Muscle of leg (tissue), 11 donors: ENCODE results near the gene DMD. TPM values are rescaled to one million over a fixed set of nuclear protein-coding genes. Genes with fewer than 3 reads are reported as not detected.

Experiments used
- DNase-seq: peaks from one replicate; pipeline ENCODE4 v3.0.0; 2013
- H3K27ac ChIP-seq: one replicate; pipeline ENCODE4 v1.5.1; 2013; ENCODE audit warnings: mild to moderate bottlenecking, low read length, control low read depth
- H3K27me3 ChIP-seq: one replicate; pipeline ENCODE4 v1.6.1; 2013; ENCODE audit warnings: low read length; ENCODE audit not compliant: control insufficient read depth, insufficient read depth
- H3K36me3 ChIP-seq: one replicate; pipeline ENCODE4 v1.6.1; 2013; ENCODE audit warnings: low read length; ENCODE audit not compliant: control insufficient read depth, insufficient read depth
- H3K4me1 ChIP-seq: one replicate; pipeline ENCODE4 v1.6.1; 2013; ENCODE audit warnings: low read length; ENCODE audit not compliant: control insufficient read depth, insufficient read depth
- H3K4me3 ChIP-seq: one replicate; pipeline ENCODE4 v1.5.1; 2013; ENCODE audit warnings: low read length, control low read depth
- H3K9me3 ChIP-seq: replicated peaks from 2 replicates; pipeline ENCODE4 v1.6.1; 2013; ENCODE audit warnings: low read depth, low read length; ENCODE audit not compliant: control insufficient read depth
- WGBS: methylation state at CpG from one replicate; pipeline ENCODE4 v1.1.5; 2013; ENCODE audit warnings: missing lambda C conversion rate; ENCODE audit not compliant: insufficient coverage; 5-methylcytosine and 5-hydroxymethylcytosine counted together
- polyA plus RNA-seq, 8 donors: library from polyadenylated mRNA; unstranded; fragments of 120-200 nt; gene quantifications; one replicate each; pipeline versions ENCODE4 v1.2.1 to v1.2.3, GENCODE V29; 2013; ENCODE audit warnings: inconsistent platforms in 1 of 8, low replicate concordance in 1 of 8; ENCODE audit not compliant: insufficient read length in 8 of 8, insufficient read depth in 1 of 8
- total RNA-seq: library from RNA; stranded (reverse); fragments of 120-200 nt; gene quantifications from one replicate; pipeline ENCODE4 v1.2.4, GENCODE V29; 2013

DMD gene
- total and polyA plus RNA-seq, 9 donors, result 50.3 to 106 (median 68.9) TPM

DNA sequence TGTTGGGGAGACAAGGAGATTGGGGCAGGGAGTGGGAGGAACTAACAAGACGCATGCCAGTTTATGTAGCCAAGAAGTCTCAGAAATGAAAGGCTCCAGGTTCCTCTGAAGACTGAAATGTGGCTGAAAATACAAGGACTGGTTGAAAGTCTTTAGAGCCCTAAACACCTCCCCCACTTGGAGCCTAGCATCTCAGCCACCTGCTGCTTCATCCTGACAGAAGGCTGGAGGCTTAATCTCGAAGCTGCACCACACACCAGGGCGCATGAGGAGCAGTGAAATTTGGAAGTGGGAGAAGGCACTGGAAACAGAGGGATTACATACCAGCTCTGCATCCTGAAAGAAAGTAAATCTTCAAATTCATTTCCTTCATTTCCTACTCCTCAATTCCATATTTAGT lies 1978.8 kb downstream of the DMD start:
- peaks cover 8% of the 10 kb centered on the region for H3K27me3 ChIP-seq
- WGBS, result no CpG with 5 or more reads among the region's 3 CpGs
- no peak overlapping the region for H3K27ac ChIP-seq
- H3K9me3 ChIP-seq, result no peaks in the 10 kb centered on the region
- DNase-seq, result no peak
- no peaks in the 10 kb centered on the region for H3K36me3 ChIP-seq
- no peaks in the 10 kb centered on the region for H3K4me1 ChIP-seq
- no peak overlapping the region for H3K4me3 ChIP-seq

DNA sequence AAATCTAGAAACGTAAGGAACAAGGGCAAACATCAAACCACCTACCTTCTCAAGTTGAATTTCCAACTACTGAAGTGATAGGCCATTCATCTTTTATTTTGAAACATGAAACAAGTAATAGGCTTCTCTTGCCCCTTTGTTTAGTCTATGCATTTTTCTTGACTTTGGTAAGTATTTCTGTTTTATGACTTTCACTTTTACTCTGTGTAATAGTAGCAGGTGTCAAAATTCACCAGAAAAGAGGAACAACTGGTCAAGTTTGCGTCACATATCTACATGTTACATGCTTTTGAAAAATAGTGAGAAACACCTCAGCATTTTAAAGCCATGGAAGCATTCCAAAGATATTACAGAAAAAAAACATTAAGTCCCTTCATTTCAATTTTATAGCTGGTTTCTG lies 1982.4 kb downstream of the DMD start:
- WGBS, result no CpG with 5 or more reads among the region's 2 CpGs
- H3K4me3 ChIP-seq, result no peak overlapping the region
- DNase-seq, result peak; percentile 59
- no peaks in the 10 kb centered on the region for H3K4me1 ChIP-seq
- H3K27ac ChIP-seq, result peak overlapping the region; percentile 80
- H3K9me3 ChIP-seq, result no peaks in the 10 kb centered on the region
- H3K27me3 ChIP-seq, result peaks cover 4% of the 10 kb centered on the region
- H3K36me3 ChIP-seq, result no peaks in the 10 kb centered on the region

DNA sequence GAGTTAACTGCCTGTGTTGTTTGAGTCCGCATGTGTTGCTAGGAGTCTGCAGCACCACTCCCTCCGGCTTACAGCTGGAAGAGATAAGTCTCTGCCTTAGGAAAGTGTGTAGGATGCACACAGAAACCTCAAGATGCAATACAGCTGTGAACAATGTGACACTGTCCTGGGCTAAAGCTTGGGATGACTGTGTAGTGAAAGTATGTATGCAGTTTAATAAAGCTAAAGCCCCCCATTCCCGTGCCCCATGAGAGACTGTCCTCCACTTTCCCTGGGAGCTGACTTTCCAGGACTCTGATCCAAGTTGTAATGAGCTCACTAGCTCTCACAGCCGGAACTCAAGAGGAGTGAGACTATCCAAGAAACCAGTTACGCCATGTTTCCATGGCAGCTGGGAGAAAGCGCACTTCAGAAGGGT lies 1982.9 kb downstream of the DMD start:
- no peak overlapping the region for H3K4me3 ChIP-seq
- H3K27me3 ChIP-seq, result peaks cover 4% of the 10 kb centered on the region
- WGBS, result 49% methylated on average over 2 of the region's 6 CpGs
- no peaks in the 10 kb centered on the region for H3K9me3 ChIP-seq
- H3K36me3 ChIP-seq, result no peaks in the 10 kb centered on the region
- H3K4me1 ChIP-seq, result no peaks in the 10 kb centered on the region
- H3K27ac ChIP-seq, result peak overlapping the region; percentile 80
- peak; percentile 97 for DNase-seq

DNA sequence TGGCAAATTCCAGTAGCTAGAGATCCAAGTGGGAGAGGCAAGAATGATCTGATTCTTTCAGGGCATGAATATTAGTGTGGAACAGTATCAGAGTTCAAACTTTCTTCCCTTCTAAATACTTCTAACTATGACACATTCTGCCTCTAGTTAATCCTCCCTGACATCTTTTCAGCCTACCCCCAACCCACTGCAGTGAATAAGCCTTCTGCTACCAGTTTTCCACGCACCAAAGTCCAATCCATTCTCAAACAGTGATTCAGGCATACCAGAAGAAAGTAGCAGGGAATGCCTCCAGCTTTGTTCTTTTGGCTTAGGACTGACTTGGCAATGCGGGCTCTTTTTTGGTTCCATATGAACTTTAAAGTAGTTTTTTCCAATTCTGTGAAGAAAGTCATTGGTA lies 1984.1 kb downstream of the DMD start:
- H3K4me3 ChIP-seq, result no peak overlapping the region
- H3K27ac ChIP-seq, result no peak overlapping the region
- H3K9me3 ChIP-seq, result no peaks in the 10 kb centered on the region
- no CpG with 5 or more reads among the region's 2 CpGs for WGBS
- H3K4me1 ChIP-seq, result no peaks in the 10 kb centered on the region
- peaks cover 2% of the 10 kb centered on the region for H3K27me3 ChIP-seq
- DNase-seq, result no peak
- no peaks in the 10 kb centered on the region for H3K36me3 ChIP-seq

DNA sequence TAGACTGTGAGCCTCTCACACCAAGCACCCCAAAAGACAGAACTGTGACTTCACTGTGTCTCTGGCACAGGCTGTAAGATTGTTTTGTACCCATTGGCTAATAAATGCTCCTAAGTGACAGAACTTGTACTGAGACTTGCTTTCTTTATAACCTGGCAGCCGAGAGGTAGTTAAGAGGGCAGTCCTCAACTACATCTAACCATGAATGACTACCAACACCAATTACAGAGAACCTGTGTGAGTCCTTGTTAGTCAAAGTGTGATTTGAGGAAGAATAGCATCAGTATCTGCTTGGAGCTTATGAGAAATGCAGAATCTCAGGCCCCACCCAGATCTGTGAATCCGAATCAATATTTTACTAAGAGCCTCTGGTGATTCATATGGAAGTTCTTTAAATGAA lies 1985.5 kb downstream of the DMD start:
- no peak for DNase-seq
- Histone ChIP-seq H3K27me3 (no peaks in the 10 kb centered on the region), H3K9me3 (no peaks in the 10 kb centered on the region), H3K36me3 (no peaks in the 10 kb centered on the region), H3K4me3 (no peak overlapping the region), H3K27ac (no peak overlapping the region), H3K4me1 (no peaks in the 10 kb centered on the region)
- WGBS, result no CpG with 5 or more reads among the region's 2 CpGs

DNA sequence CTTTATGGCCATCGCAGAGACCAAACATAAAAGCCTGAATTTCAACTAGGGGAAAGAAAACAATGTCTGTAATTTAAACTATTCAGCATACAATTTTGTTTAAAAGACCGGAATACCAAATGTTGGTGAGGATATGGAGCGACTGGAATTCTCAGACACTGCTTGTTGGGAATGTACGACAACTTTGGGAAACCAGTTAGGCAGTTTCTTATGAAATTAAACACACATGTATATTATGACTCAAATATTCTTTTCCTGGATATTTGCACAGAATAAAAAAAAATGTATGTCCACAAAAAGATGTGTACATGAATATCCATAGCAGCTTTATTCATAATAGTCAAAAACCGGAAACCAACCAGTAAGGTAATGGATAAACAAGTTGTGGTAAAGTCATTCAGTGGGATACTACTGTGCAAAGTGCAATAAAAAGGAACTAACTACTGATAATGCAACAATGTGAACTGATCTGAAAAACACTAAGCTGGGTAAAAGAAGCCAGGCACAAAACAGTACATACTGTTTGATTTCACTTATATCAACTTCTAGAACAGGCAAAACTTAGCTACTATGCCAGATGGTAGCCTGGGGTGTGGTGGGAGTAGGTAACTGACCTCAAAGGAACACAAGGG lies 1986.9 kb downstream of the DMD start:
- Histone ChIP-seq H3K27me3 (peaks cover 3% of the 10 kb centered on the region), H3K4me3 (no peak overlapping the region), H3K36me3 (no peaks in the 10 kb centered on the region), H3K27ac (no peak overlapping the region), H3K4me1 (no peaks in the 10 kb centered on the region), H3K9me3 (no peaks in the 10 kb centered on the region)
- no CpG with 5 or more reads among the region's 5 CpGs for WGBS
- DNase-seq, result no peak

DNA sequence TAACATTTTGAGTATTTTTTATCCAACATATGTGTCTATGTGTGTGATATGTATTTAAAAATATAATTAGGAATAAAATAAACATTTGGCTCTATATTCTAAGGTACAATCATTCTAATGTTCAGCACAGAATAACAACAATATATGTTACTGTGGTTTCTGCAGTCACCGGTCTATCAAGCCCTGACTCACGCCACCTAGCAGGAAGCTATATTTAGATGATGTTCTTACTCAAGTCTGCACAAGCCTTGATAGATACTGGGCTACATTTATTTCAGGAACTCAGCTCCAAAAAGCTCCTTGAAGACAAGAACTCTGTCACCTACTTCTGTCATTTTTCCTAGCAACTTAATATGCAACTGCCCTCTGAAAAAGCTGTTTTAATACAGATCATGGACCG lies 1987.5 kb downstream of the DMD start:
- Histone ChIP-seq H3K4me3 (no peak overlapping the region), H3K36me3 (no peaks in the 10 kb centered on the region), H3K27me3 (peaks cover 3% of the 10 kb centered on the region), H3K4me1 (no peaks in the 10 kb centered on the region), H3K9me3 (no peaks in the 10 kb centered on the region), H3K27ac (no peak overlapping the region)
- no CpG with 5 or more reads among the region's 3 CpGs for WGBS
- DNase-seq, result no peak

DNA sequence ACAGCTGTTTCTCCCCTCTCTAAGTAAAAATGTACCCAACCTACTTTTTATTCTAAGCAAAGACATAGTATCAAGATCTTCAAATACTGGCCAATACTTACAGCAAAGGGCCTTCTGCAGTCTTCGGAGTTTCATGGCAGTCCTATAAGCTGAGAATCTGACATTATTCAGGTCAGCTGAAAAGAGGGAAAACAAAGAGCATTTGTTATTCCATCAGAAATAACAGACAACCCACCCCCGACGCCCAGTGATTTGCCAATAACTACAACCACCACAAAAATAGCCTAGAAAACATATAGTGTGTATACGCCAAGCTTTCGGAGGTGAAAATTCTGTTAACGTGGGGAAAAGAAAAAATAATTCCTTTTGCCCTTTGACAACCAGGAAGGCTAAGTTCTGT lies 1988.4 kb downstream of the DMD start:
- no CpG with 5 or more reads among the region's 6 CpGs for WGBS
- peak overlapping the region; percentile 3 for H3K27ac ChIP-seq
- no peaks in the 10 kb centered on the region for H3K36me3 ChIP-seq
- no peak for DNase-seq
- H3K4me1 ChIP-seq, result no peaks in the 10 kb centered on the region
- no peak overlapping the region for H3K4me3 ChIP-seq
- H3K27me3 ChIP-seq, result peaks cover 3% of the 10 kb centered on the region
- H3K9me3 ChIP-seq, result no peaks in the 10 kb centered on the region

DNA sequence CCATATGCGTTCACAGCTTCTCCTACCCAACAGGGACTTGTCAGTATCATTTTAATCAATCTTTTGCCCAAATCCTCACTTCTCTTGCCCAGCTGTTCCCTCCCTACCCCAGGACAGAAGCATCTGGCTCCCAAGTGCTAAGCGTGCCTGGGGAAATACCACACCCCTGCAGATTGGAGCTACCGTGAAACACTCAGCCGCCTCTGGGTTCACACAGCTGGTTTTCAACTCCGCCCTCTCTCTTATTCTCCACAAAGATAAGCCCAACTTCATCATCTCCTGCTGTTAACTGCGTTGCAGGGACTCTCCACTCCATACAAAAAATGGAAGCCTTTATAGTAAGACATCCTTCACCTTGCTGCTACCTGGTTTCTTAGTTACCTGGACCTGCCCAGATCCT lies 1992.2 kb downstream of the DMD start:
- H3K4me1 ChIP-seq, result no peaks in the 10 kb centered on the region
- H3K36me3 ChIP-seq, result no peaks in the 10 kb centered on the region
- H3K27me3 ChIP-seq, result peaks cover 3% of the 10 kb centered on the region
- no peak overlapping the region for H3K27ac ChIP-seq
- WGBS, result 47% methylated on average over 6 of the region's 6 CpGs
- DNase-seq, result no peak
- H3K9me3 ChIP-seq, result no peaks in the 10 kb centered on the region
- H3K4me3 ChIP-seq, result no peak overlapping the region

DNA sequence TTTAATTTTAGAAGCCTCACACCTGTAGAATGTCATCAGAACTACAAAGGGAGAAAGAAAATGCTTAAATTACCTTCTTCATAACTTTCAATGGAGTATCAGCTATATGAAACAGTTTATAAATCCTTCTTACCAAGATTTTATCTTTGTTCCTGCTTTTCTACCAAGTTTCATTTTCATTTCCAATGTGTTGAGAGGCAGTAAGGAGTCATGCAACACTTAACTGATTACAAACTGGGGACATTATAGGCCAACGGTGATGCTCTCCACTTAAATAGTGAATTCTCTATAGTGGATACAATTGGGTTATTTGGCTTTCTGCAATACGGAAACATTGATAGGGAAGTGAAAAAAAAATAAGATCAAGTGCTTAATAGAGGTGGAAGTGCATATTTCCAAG lies 1994.3 kb downstream of the DMD start:
- no peak for DNase-seq
- WGBS, result no CpG with 5 or more reads among the region's 2 CpGs
- Histone ChIP-seq H3K9me3 (no peaks in the 10 kb centered on the region), H3K4me1 (no peaks in the 10 kb centered on the region), H3K4me3 (no peak overlapping the region), H3K27me3 (peaks cover 3% of the 10 kb centered on the region), H3K27ac (no peak overlapping the region), H3K36me3 (no peaks in the 10 kb centered on the region)

DNA sequence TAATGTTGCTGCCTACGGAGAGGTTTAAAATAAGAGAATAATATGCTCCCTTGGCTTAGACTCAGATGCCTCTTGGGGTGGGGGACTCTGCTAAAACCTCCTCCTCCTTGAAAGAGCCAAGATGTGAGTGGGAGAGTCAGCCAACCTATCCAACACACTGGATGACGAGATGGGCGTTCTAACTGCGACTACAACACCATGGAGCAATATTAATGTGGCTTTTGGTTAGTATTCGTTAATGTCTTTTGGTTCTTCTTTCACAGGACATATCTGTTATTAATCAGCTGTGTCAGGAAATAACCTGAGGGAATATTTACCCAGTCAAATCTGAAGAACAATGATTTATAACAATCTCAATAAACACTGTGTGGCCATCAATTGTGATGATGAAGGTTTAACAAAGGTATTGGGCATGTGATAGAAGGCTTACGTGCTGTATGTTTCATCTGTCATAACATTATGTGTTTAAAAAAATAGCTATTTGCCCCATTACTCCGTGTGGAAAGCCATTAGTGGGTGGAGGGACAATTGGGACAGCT lies 1996.0 kb downstream of the DMD start:
- H3K27me3 ChIP-seq, result no peaks in the 10 kb centered on the region
- H3K27ac ChIP-seq, result no peak overlapping the region
- no peaks in the 10 kb centered on the region for H3K36me3 ChIP-seq
- DNase-seq, result no peak
- no peaks in the 10 kb centered on the region for H3K9me3 ChIP-seq
- no peaks in the 10 kb centered on the region for H3K4me1 ChIP-seq
- WGBS, result no CpG with 5 or more reads among the region's 7 CpGs
- H3K4me3 ChIP-seq, result no peak overlapping the region
